ENCODE data around the gene PERM1.

GRCh38 chr1:927748-928147 lies 54.1 kb downstream of the PERM1 start:
- TF ChIP-seq CTCF (conservative IDR thresholded peaks at IDR 0.05) (no peak), ZFX (IDR thresholded peaks at IDR 0.05) (no peak)
